GM12878 (cell line): ENCODE results near the gene TDP1. TPM values are rescaled to one million over a fixed set of nuclear protein-coding genes. Genes with fewer than 3 reads are reported as not detected.

Experiments
- ATAC-seq: fragments of 200-7000 bp; cut with Tn5 transposase; 3 replicates; pipeline ENCODE4 v1.9.1; 2020; ENCODE audit warnings: mild to moderate bottlenecking, moderate library complexity
- BruUV-seq: library from RNA; stranded (reverse); fragments of 400-500 nt; replicated peaks from 2 replicates; lab custom pipeline; 2021; lab: Mats Ljungman, UMichigan
- CTCF ChIA-PET: fragments of 300-600 bp; sonication (Branson Sonifier 250); formaldehyde crosslinking; extraction: SDS; loops from one replicate; lab custom pipeline; 2021; ENCODE audit warnings: inconsistent platforms; lab: Yijun Ruan, JAX
- POLR2A ChIA-PET: fragments of 350-600 bp; formaldehyde crosslinking; extraction: SDS; loops from one replicate; lab custom pipeline; 2021; ENCODE audit warnings: inconsistent platforms; lab: Charles Lee
- RAD21 ChIA-PET: fragments of 300-600 bp; sonication (Branson Sonifier 250); formaldehyde crosslinking; loops from one replicate; lab custom pipeline; 2023; ENCODE audit warnings: antibody characterized with exemption; ENCODE audit not compliant: unreplicated experiment; lab: Charles Lee
- SMC1A ChIA-PET: fragments of 300-600 bp; sonication (Branson Sonifier 250); formaldehyde crosslinking; loops from one replicate; lab custom pipeline; 2023; ENCODE audit not compliant: unreplicated experiment, uncharacterized antibody; lab: Charles Lee
- DNase-seq: peaks from one replicate; pipeline ENCODE4 v3.0.0-alpha.2; 2011; ENCODE audit warnings: low read depth, low spot score
- FAIRE-seq: peaks from 3 replicates; lab custom pipeline; 2011; peaks lifted over from hg19 to GRCh38; lab: Jason Lieb, UNC
- H2AFZ ChIP-seq: 2 replicates; pipeline ENCODE4 v1.6.0; 2011; ENCODE audit warnings: low read depth, low read length, control low read depth; ENCODE audit not compliant: control insufficient read depth
- H3K27ac ChIP-seq: 2 replicates; pipeline ENCODE4 v1.5.1; 2011; ENCODE audit warnings: control low read depth; ENCODE audit not compliant: control insufficient read depth, insufficient read depth
- H3K27me3 ChIP-seq, 2 experiments: replicated peaks in 1 of 2; 2 replicates each; pipeline versions ENCODE4 v1.6.0 to v1.6.1; 2011; ENCODE audit warnings: low read length in 1 of 2; ENCODE audit not compliant: control insufficient read depth in 2 of 2, insufficient read depth in 2 of 2
- H3K36me3 ChIP-seq, 2 experiments: 2 replicates each; pipeline ENCODE4 v1.5.1; 2011; ENCODE audit warnings: low read length in 1 of 2; ENCODE audit not compliant: control insufficient read depth in 2 of 2, insufficient read depth in 2 of 2
- H3K4me1 ChIP-seq: 2 replicates; pipeline ENCODE4 v1.6.1; 2011; ENCODE audit warnings: mild to moderate bottlenecking, low read length, moderate library complexity, mixed read lengths; ENCODE audit not compliant: control insufficient read depth, insufficient read depth
- H3K4me2 ChIP-seq: 2 replicates; pipeline ENCODE4 v1.6.0; 2011; ENCODE audit warnings: control low read depth; ENCODE audit not compliant: control insufficient read depth, insufficient read depth
- H3K4me3 ChIP-seq: fragments of 200-600 bp; sonication (generic); 2 replicates; pipeline ENCODE4 v1.5.1; 2016
- H3K79me2 ChIP-seq: 2 replicates; pipeline ENCODE4 v1.6.0; 2011; ENCODE audit warnings: low read length; ENCODE audit not compliant: control insufficient read depth, insufficient read depth
- H3K9ac ChIP-seq: 2 replicates; pipeline ENCODE4 v1.8.0; 2011; ENCODE audit warnings: low read length, control low read depth, mixed read lengths; ENCODE audit not compliant: control insufficient read depth, insufficient read depth
- H3K9me3 ChIP-seq: replicated peaks from 3 replicates; pipeline ENCODE4 v1.5.1; 2011; ENCODE audit warnings: mild to moderate bottlenecking, low read length; ENCODE audit not compliant: control insufficient read depth, insufficient read depth
- H4K20me1 ChIP-seq: 2 replicates; pipeline ENCODE4 v1.6.0; 2011; ENCODE audit not compliant: control insufficient read depth, insufficient read depth
- CHD1 ChIP-seq: IDR thresholded peaks from 2 replicates; pipeline ENCODE4 v1.6.1; 2012; ENCODE audit warnings: low read depth, low read length, improper control_type of control experiment
- FOS ChIP-seq: IDR thresholded peaks from 3 replicates; pipeline ENCODE4 v1.6.1; 2011; ENCODE audit warnings: borderline replicate concordance; ENCODE audit not compliant: insufficient read length; ENCODE audit errors: extremely low read depth
- MTA2 ChIP-seq: fragments of 450-650 bp; IDR thresholded peaks from 2 replicates; pipeline ENCODE4 v1.6.1; 2016; ENCODE audit warnings: low read depth, mild to moderate bottlenecking, moderate library complexity
- NR2C1 ChIP-seq: fragments of 450-650 bp; IDR thresholded peaks from 2 replicates; pipeline ENCODE4 v1.6.1; 2017; ENCODE audit warnings: antibody characterized with exemption, mild to moderate bottlenecking, moderate library complexity
- TAF1 ChIP-seq: IDR thresholded peaks from 2 replicates; pipeline ENCODE4 v1.6.1; 2011; ENCODE audit warnings: mild to moderate bottlenecking, low read depth, low read length, borderline replicate concordance
- ZBTB4 ChIP-seq: fragments of 450-650 bp; formaldehyde crosslinking; IDR thresholded peaks from 2 replicates; pipeline ENCODE4 v1.4.0; 2022; ENCODE audit warnings: mild to moderate bottlenecking, moderate library complexity
- WGBS: methylation state at CpG from one replicate; pipeline ENCODE4 v1.1.6; 2016; ENCODE audit warnings: low lambda C conversion rate; ENCODE audit not compliant: insufficient replicate concordance, insufficient coverage; ENCODE audit errors: missing lambda C conversion rate; 5-methylcytosine and 5-hydroxymethylcytosine counted together
- in situ Hi-C: fragments of 300-500 bp; cut with MboI; formaldehyde crosslinking; loops from 9 replicates; pipeline ENCODE4 v1.14.3; 2018; ENCODE audit warnings: mixed read lengths
- intact Hi-C: fragments of 100-400 bp; cut with micrococcal nuclease; formaldehyde crosslinking; loops from one replicate; pipeline ENCODE4 v1.14.2; 2022; ENCODE audit not compliant: unreplicated experiment
- polyA plus RNA-seq, 11 experiments: library from polyadenylated mRNA; depleted of rRNA in 4 of 11; unstranded in 6 of 11; stranded (reverse) in 5 of 11; fragments of >200 nt; fragmentation: Nextera tagmentation in 4 of 11; fragmentation: Illumina TruSeq in 1 of 11; extraction: Ambion mirVana in 4 of 11; extraction: Trizol in 1 of 11; gene quantifications; 1 replicate in 1 of 11; 2 replicates in 10 of 11; pipeline versions ENCODE4 v1.2.1 to v1.2.3, GENCODE V29; 2011 to 2016; ENCODE audit warnings: inconsistent platforms in 2 of 11, missing spikeins in 2 of 11, low read depth in 1 of 11
- total RNA-seq, 4 experiments: library from RNA; depleted of rRNA in 3 of 4; stranded (reverse); fragments of >200 nt in 3 of 4; fragmentation: Illumina TruSeq in 1 of 4; extraction: Trizol in 1 of 4; gene quantifications; 2 replicates each; pipeline versions ENCODE4 v1.2.1 to v1.2.3, GENCODE V29; 2013 to 2021
- TF ChIP-seq, protein P1 (sequence below): IDR thresholded peaks from 2 replicates; pipeline ENCODE4 v1.6.1; 2012; ENCODE audit warnings: mild to moderate bottlenecking, low read depth, low read length
- TF ChIP-seq, protein P2 (sequence below): fragments of 450-650 bp; IDR thresholded peaks from 2 replicates; pipeline ENCODE4 v1.6.1; 2014; ENCODE audit warnings: mild to moderate bottlenecking
- TF ChIP-seq, protein P3 (sequence below): fragments of 450-650 bp; formaldehyde crosslinking; IDR thresholded peaks from 2 replicates; pipeline ENCODE4 v1.5.0; 2022; ENCODE audit warnings: mild to moderate bottlenecking, missing genetic modification characterization

Gene TDP1
- total and polyA plus RNA-seq, 10 of the 15 experiments (the other 5 are each of a cell fraction or from before 2014, with no cell fraction given): 40.2 to 60.4 (median 54.1) TPM

GRCh38 chr14:89912667-89913211 lies 43.0 kb upstream of the TDP1 start:
- no peak overlapping the region for H2AFZ ChIP-seq
- H3K9ac ChIP-seq: no peak overlapping the region
- H3K4me2 ChIP-seq: no peak overlapping the region
- CTCF ChIA-PET: interaction anchor here (1.5 to 1.7 kb wide), 2 partner anchors 871 to 886 kb away, joined by 8 read pairs; no protein-coding TSS in a partner anchor
- H3K4me1 ChIP-seq: no peaks in the 10 kb centered on the region
- no peak overlapping the region for H3K27ac ChIP-seq
- RAD21 ChIA-PET: interaction anchor here (1.2 kb wide), 1 partner anchor 872 kb away, joined by 4 read pairs; no protein-coding TSS in a partner anchor
- no peaks in the 10 kb centered on the region for H3K27me3 ChIP-seq
- DNase-seq (no peak), FAIRE-seq (no peak), ATAC-seq (no peak)
- WGBS: 66% methylated on average over 9 of the region's 9 CpGs
- SMC1A ChIA-PET: interaction anchor here (1.0 to 2.5 kb wide), 5 partner anchors 10 to 884 kb away, joined by 3 to 10 read pairs (median 4); no protein-coding TSS in a partner anchor
- H3K9me3 ChIP-seq: no peaks in the 10 kb centered on the region
- no peak overlapping the region for H3K4me3 ChIP-seq
- in situ Hi-C loops: loop anchor here (5.0 kb wide), 1 partner anchor 870 kb away; no protein-coding TSS in a partner anchor
- no peaks in the 10 kb centered on the region for H3K79me2 ChIP-seq
- POLR2A ChIA-PET: no interaction called here
- no peaks in the 10 kb centered on the region for H4K20me1 ChIP-seq
- intact Hi-C loops: no loop called here
- BruUV-seq: no TSS peak
- H3K36me3 ChIP-seq: no peaks in the 10 kb centered on the region
- TF ChIP-seq FOS: no peak
- no peak for TF ChIP-seq MTA2
- TF ChIP-seq, protein P1, sequence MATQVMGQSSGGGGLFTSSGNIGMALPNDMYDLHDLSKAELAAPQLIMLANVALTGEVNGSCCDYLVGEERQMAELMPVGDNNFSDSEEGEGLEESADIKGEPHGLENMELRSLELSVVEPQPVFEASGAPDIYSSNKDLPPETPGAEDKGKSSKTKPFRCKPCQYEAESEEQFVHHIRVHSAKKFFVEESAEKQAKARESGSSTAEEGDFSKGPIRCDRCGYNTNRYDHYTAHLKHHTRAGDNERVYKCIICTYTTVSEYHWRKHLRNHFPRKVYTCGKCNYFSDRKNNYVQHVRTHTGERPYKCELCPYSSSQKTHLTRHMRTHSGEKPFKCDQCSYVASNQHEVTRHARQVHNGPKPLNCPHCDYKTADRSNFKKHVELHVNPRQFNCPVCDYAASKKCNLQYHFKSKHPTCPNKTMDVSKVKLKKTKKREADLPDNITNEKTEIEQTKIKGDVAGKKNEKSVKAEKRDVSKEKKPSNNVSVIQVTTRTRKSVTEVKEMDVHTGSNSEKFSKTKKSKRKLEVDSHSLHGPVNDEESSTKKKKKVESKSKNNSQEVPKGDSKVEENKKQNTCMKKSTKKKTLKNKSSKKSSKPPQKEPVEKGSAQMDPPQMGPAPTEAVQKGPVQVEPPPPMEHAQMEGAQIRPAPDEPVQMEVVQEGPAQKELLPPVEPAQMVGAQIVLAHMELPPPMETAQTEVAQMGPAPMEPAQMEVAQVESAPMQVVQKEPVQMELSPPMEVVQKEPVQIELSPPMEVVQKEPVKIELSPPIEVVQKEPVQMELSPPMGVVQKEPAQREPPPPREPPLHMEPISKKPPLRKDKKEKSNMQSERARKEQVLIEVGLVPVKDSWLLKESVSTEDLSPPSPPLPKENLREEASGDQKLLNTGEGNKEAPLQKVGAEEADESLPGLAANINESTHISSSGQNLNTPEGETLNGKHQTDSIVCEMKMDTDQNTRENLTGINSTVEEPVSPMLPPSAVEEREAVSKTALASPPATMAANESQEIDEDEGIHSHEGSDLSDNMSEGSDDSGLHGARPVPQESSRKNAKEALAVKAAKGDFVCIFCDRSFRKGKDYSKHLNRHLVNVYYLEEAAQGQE: no peak
- no peak for TF ChIP-seq ZBTB4 (CRISPR knock-in tag)
- TF ChIP-seq CHD1: no peak
- TF ChIP-seq, protein P2, sequence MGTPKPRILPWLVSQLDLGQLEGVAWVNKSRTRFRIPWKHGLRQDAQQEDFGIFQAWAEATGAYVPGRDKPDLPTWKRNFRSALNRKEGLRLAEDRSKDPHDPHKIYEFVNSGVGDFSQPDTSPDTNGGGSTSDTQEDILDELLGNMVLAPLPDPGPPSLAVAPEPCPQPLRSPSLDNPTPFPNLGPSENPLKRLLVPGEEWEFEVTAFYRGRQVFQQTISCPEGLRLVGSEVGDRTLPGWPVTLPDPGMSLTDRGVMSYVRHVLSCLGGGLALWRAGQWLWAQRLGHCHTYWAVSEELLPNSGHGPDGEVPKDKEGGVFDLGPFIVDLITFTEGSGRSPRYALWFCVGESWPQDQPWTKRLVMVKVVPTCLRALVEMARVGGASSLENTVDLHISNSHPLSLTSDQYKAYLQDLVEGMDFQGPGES: no peak
- TF ChIP-seq NR2C1: no peak
- TF ChIP-seq, protein P3, sequence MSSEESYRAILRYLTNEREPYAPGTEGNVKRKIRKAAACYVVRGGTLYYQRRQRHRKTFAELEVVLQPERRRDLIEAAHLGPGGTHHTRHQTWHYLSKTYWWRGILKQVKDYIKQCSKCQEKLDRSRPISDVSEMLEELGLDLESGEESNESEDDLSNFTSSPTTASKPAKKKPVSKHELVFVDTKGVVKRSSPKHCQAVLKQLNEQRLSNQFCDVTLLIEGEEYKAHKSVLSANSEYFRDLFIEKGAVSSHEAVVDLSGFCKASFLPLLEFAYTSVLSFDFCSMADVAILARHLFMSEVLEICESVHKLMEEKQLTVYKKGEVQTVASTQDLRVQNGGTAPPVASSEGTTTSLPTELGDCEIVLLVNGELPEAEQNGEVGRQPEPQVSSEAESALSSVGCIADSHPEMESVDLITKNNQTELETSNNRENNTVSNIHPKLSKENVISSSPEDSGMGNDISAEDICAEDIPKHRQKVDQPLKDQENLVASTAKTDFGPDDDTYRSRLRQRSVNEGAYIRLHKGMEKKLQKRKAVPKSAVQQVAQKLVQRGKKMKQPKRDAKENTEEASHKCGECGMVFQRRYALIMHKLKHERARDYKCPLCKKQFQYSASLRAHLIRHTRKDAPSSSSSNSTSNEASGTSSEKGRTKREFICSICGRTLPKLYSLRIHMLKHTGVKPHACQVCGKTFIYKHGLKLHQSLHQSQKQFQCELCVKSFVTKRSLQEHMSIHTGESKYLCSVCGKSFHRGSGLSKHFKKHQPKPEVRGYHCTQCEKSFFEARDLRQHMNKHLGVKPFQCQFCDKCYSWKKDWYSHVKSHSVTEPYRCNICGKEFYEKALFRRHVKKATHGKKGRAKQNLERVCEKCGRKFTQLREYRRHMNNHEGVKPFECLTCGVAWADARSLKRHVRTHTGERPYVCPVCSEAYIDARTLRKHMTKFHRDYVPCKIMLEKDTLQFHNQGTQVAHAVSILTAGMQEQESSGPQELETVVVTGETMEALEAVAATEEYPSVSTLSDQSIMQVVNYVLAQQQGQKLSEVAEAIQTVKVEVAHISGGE: no peak
- TF ChIP-seq TAF1: no peak
